SK-N-MC (cell line): ENCODE data around the gene ST6GALNAC3.

Source experiments
- EZH2 ChIP-seq: fragments of 200-600 bp; sonication (generic); IDR thresholded peaks from one replicate; pipeline ENCODE4 v1.6.1; 2017; ENCODE audit warnings: antibody characterized with exemption
- POLR2AphosphoS5 ChIP-seq: IDR thresholded peaks from 2 replicates; pipeline ENCODE4 v1.6.1; 2012; ENCODE audit warnings: mild to moderate bottlenecking, low read depth, low read length, borderline replicate concordance

DNA sequence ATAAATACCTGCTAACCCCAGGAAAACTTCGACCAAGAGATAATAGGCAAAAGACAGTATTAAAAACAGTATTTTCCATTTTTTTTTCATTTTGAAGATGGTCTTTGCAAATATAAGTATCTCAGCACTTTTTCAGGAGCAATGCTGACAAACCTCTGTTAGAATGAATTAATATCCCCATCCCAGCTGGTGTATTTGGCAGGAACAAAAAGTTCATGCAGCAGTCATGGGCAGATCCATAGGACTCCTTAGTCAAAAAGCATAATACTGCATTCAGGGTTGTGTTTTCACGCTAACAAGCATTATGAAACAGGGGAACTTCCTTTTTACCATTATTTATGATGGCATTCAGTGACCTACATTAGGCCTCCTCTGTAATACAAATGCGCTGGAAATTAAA, 344.0 kb downstream of the ST6GALNAC3 start:
- TF ChIP-seq POLR2AphosphoS5: no peak
- TF ChIP-seq EZH2: no peak
